HCT116 (cell line): ENCODE data around the gene GIMAP8. TPM values are rescaled to one million over a fixed set of nuclear protein-coding genes. Genes with fewer than 3 reads are reported as not detected.

ENCODE experiments used
- ATAC-seq: fragments of 200-7000 bp; cut with Tn5 transposase; 2 replicates; pipeline ENCODE4 v1.9.1; 2020; ENCODE audit warnings: mild to moderate bottlenecking, moderate library complexity
- BruUV-seq: library from RNA; stranded (reverse); fragments of 400-500 nt; replicated peaks from 2 replicates; lab custom pipeline; 2021; lab: Mats Ljungman, UMichigan
- CTCF ChIA-PET: fragments of 300-600 bp; sonication (Branson Sonifier 250); formaldehyde crosslinking; loops from one replicate; lab custom pipeline; 2021; ENCODE audit warnings: antibody characterized with exemption; lab: Charles Lee
- POLR2A ChIA-PET: fragments of 300-600, 350-600 bp; sonication (Branson Sonifier 250); formaldehyde crosslinking; loops from one replicate; lab custom pipeline; 2021; ENCODE audit warnings: antibody characterized with exemption; lab: Charles Lee
- RAD21 ChIA-PET, 2 experiments: fragments of 300-600 bp; sonication (Branson Sonifier 250); formaldehyde crosslinking; loops; one replicate each; lab custom pipeline; 2023; ENCODE audit warnings: low total read pairs in 2 of 2; ENCODE audit not compliant: uncharacterized antibody in 2 of 2, unreplicated experiment in 2 of 2, low non-redundant PET in 1 of 2; lab: Charles Lee
- DNase-seq: peaks from one replicate; pipeline ENCODE4 v3.0.0-alpha.2; 2010; ENCODE audit warnings: low read depth, low spot score
- H2AFZ ChIP-seq: fragments of 200-600 bp; shearing (Covaris generic), sonication (generic); 2 replicates; pipeline ENCODE4 v1.6.1; 2017; ENCODE audit warnings: low read depth, mixed run types, mixed read lengths, antibody characterized with exemption, low read length; ENCODE audit not compliant: poor library complexity, severe bottlenecking
- H3K27ac ChIP-seq: 2 replicates; pipeline ENCODE4 v1.5.1; 2012; ENCODE audit warnings: low read depth, low read length
- H3K27me3 ChIP-seq: fragments of 200-600 bp; sonication (generic); 2 replicates; pipeline ENCODE4 v1.6.1; 2016; ENCODE audit warnings: mixed run types, low read length, mixed read lengths; ENCODE audit not compliant: insufficient read depth
- H3K36me3 ChIP-seq, 2 experiments: fragments of 200-500 bp in 1 of 2; fragments of 200-600 bp in 1 of 2; sonication (Bioruptor generic) in 1 of 2; sonication (generic) in 1 of 2; 2 replicates each; pipeline versions ENCODE4 v1.5.1 to v1.6.1; 2014 to 2016; ENCODE audit warnings: low read length in 2 of 2, inconsistent platforms in 1 of 2, mixed read lengths in 1 of 2, mixed run types in 1 of 2; ENCODE audit not compliant: insufficient read depth in 2 of 2, control insufficient read depth in 1 of 2
- H3K4me1 ChIP-seq, 2 experiments: fragments of 200-600 bp in 1 of 2; sonication (generic) in 1 of 2; 2 replicates each; pipeline versions ENCODE4 v1.5.1 to v1.6.1; 2012 to 2017; ENCODE audit warnings: low read length in 2 of 2, inconsistent platforms in 1 of 2, mild to moderate bottlenecking in 1 of 2, mixed read lengths in 1 of 2, mixed run types in 1 of 2, moderate library complexity in 1 of 2; ENCODE audit not compliant: insufficient read depth in 2 of 2, control insufficient read depth in 1 of 2
- H3K4me2 ChIP-seq: fragments of 200-600 bp; sonication (generic); 2 replicates; pipeline ENCODE4 v1.6.1; 2017; ENCODE audit warnings: mixed run types, low read length, mixed read lengths
- H3K4me3 ChIP-seq, 2 experiments: fragments of 200-600 bp in 1 of 2; sonication (generic) in 1 of 2; replicated peaks in 1 of 2; 2 replicates each; pipeline ENCODE4 v1.5.1; 2011 to 2016; ENCODE audit warnings: low read length in 2 of 2, control low read depth in 1 of 2, low read depth in 1 of 2, mild to moderate bottlenecking in 1 of 2, mixed read lengths in 1 of 2, mixed run types in 1 of 2
- H3K79me2 ChIP-seq: fragments of 200-600 bp; sonication (generic); 2 replicates; pipeline ENCODE4 v1.6.1; 2017; ENCODE audit warnings: mild to moderate bottlenecking, mixed run types, low read length, moderate library complexity, mixed read lengths; ENCODE audit not compliant: insufficient read depth
- H3K9ac ChIP-seq: fragments of 200-600 bp; sonication (generic); 2 replicates; pipeline ENCODE4 v1.6.1; 2016; ENCODE audit warnings: low read length, mixed read lengths
- H3K9me2 ChIP-seq: fragments of 200-600 bp; sonication (generic), shearing (Covaris generic); 2 replicates; pipeline ENCODE4 v1.6.1; 2017; ENCODE audit warnings: mixed run types, mild to moderate bottlenecking, moderate library complexity; ENCODE audit not compliant: insufficient read depth
- H3K9me3 ChIP-seq, 2 experiments: fragments of 200-500 bp in 1 of 2; fragments of 200-600 bp in 1 of 2; sonication (Bioruptor generic) in 1 of 2; sonication (generic) in 1 of 2; 2 replicates each; pipeline ENCODE4 v1.6.1; 2014 to 2017; ENCODE audit warnings: low read length in 2 of 2, mixed read lengths in 2 of 2, inconsistent platforms in 1 of 2, low read depth in 1 of 2, mild to moderate bottlenecking in 1 of 2, mixed run types in 1 of 2, moderate library complexity in 1 of 2; ENCODE audit not compliant: control insufficient read depth in 1 of 2, insufficient read depth in 1 of 2
- H4K20me1 ChIP-seq: fragments of 200-600 bp; sonication (generic), shearing (Covaris generic); 2 replicates; pipeline ENCODE4 v1.6.1; 2017; ENCODE audit warnings: mixed run types, mild to moderate bottlenecking, moderate library complexity; ENCODE audit not compliant: insufficient read depth
- ATF3 ChIP-seq: IDR thresholded peaks from 2 replicates; pipeline ENCODE4 v1.6.1; 2012
- CBX3 ChIP-seq: IDR thresholded peaks from 2 replicates; pipeline ENCODE4 v1.6.1; 2012; ENCODE audit warnings: low read depth
- CEBPB ChIP-seq: IDR thresholded peaks from 2 replicates; pipeline ENCODE4 v1.6.1; 2012; ENCODE audit warnings: low read depth
- ELF1 ChIP-seq: IDR thresholded peaks from 2 replicates; pipeline ENCODE4 v1.6.1; 2012; ENCODE audit warnings: low read depth, borderline replicate concordance
- EZH2 ChIP-seq: fragments of 200-600 bp; sonication (generic); IDR thresholded peaks from 2 replicates; pipeline ENCODE4 v1.6.1; 2017; ENCODE audit warnings: antibody characterized with exemption, mixed run types
- FOSL1 ChIP-seq: IDR thresholded peaks from 2 replicates; pipeline ENCODE4 v1.6.1; 2012; ENCODE audit warnings: low read depth
- MAX ChIP-seq: IDR thresholded peaks from 2 replicates; pipeline ENCODE4 v1.6.1; 2012
- POLR2AphosphoS5 ChIP-seq: IDR thresholded peaks from 2 replicates; pipeline ENCODE4 v1.6.1; 2011; ENCODE audit warnings: mild to moderate bottlenecking, low read depth, low read length, moderate library complexity
- RAD21 ChIP-seq: IDR thresholded peaks from 2 replicates; pipeline ENCODE4 v1.6.1; 2012; ENCODE audit warnings: low read depth, mild to moderate bottlenecking
- REST ChIP-seq: IDR thresholded peaks from 2 replicates; pipeline ENCODE4 v1.6.1; 2012; ENCODE audit warnings: low read depth
- SIN3A ChIP-seq: IDR thresholded peaks from 2 replicates; pipeline ENCODE4 v1.6.1; 2012; ENCODE audit warnings: low read depth
- SP1 ChIP-seq: IDR thresholded peaks from 2 replicates; pipeline ENCODE4 v1.6.1; 2012; ENCODE audit warnings: low read depth
- SRF ChIP-seq: IDR thresholded peaks from 2 replicates; pipeline ENCODE4 v1.6.1; 2012; ENCODE audit warnings: low read depth
- TCF7L2 ChIP-seq: IDR thresholded peaks from 2 replicates; pipeline ENCODE4 v1.7.0; 2011; ENCODE audit warnings: borderline replicate concordance, inconsistent platforms; ENCODE audit not compliant: insufficient read depth, insufficient read length; ENCODE audit errors: extremely low read depth
- YY1 ChIP-seq: IDR thresholded peaks from 2 replicates; pipeline ENCODE4 v1.6.1; 2011; ENCODE audit warnings: low read length, low read depth, moderate library complexity, mild to moderate bottlenecking; ENCODE audit not compliant: insufficient replicate concordance; ENCODE audit errors: extremely low read depth
- ZBTB33 ChIP-seq: IDR thresholded peaks from 2 replicates; pipeline ENCODE4 v1.6.1; 2011; ENCODE audit warnings: mild to moderate bottlenecking, low read length, moderate library complexity; ENCODE audit not compliant: insufficient replicate concordance; ENCODE audit errors: extremely low read depth
- ZFX ChIP-seq: fragments of 450-650 bp; IDR thresholded peaks from 2 replicates; pipeline ENCODE4 v1.6.1; 2017
- ZNF274 ChIP-seq: fragments of 200-500 bp; sonication (Bioruptor generic); IDR thresholded peaks from 2 replicates; pipeline ENCODE4 v1.6.1; 2014; ENCODE audit warnings: mild to moderate bottlenecking, low read depth, low read length, inconsistent platforms
- intact Hi-C: fragments of 100-400 bp; cut with micrococcal nuclease; formaldehyde crosslinking; loops from 2 replicates; pipeline ENCODE4 v1.10.0; 2022
- total RNA-seq: library from RNA; stranded (reverse); gene quantifications from one replicate; pipeline ENCODE4 v1.2.1, GENCODE V29; 2021; ENCODE audit not compliant: unreplicated experiment

The GIMAP8 gene
- total RNA-seq, 1 experiment from 2014 or later: 0.15 TPM

GRCh38 chr7:150465414-150465813, 15.0 kb downstream of the GIMAP8 start (continued):
- TF ChIP-seq RAD21: no peak
- TF ChIP-seq SP1: no peak
- no peak for TF ChIP-seq YY1
- TF ChIP-seq POLR2AphosphoS5: no peak

GRCh38 chr7:150466477-150466876, 16.0 kb downstream of the GIMAP8 start:
- Histone ChIP-seq H3K79me2 (no peaks in the 10 kb centered on the region), H3K4me3 (no peak overlapping the region), H3K4me2 (no peak overlapping the region), H3K9me3 (no peaks in the 10 kb centered on the region), H3K27me3 (peaks cover 32% of the 10 kb centered on the region), H3K9ac (no peak overlapping the region), H3K27ac (no peak overlapping the region), H2AFZ (no peak overlapping the region), H3K4me1 (no peaks in the 10 kb centered on the region)
- intact Hi-C loops: no loop called here
- ATAC-seq: no peak
- no peak for DNase-seq
- no TSS peak for BruUV-seq
- CTCF ChIA-PET: no interaction called here
- RAD21 ChIA-PET: no interaction called here
- POLR2A ChIA-PET: no interaction called here
- TF ChIP-seq ZFX (no peak), RAD21 (no peak), TCF7L2 (no peak), SP1 (no peak), FOSL1 (no peak), SRF (no peak), EZH2 (no peak), CBX3 (no peak), SIN3A (no peak), CEBPB (no peak), ELF1 (no peak), REST (no peak), ZBTB33 (no peak), POLR2AphosphoS5 (no peak), ZNF274 (no peak), MAX (no peak), ATF3 (no peak)
- TF ChIP-seq, all 23 proteins: peak for 0
- Histone ChIP-seq H3K9me2 (no peaks in the 10 kb centered on the region), H3K36me3 (no peaks in the 10 kb centered on the region), H4K20me1 (no peaks in the 10 kb centered on the region)
